Measurements from ENCODE around the gene IGDCC3. TPM values are rescaled to one million over a fixed set of nuclear protein-coding genes. Genes with fewer than 3 reads are reported as not detected.

Gene IGDCC3
- polyA plus RNA-seq, 2 of the 4 experiments (the other 2 are of a cell fraction), result 0.04 to 0.12 TPM

GRCh38 chr15:65366122-65366892 lies 11.5 kb downstream of the IGDCC3 start:
- CTCF ChIA-PET, result interaction anchor here (0.9 to 42.0 kb wide), 8 partner anchors 10 to 530 kb away, joined by 3 to 772 read pairs (median 3); partner anchors contain the start of genes IGDCC3 and RNU5B-1
- no peak for TF ChIP-seq FOSL2 (IDR thresholded peaks at IDR 0.05)
- no peak for TF ChIP-seq FOSL2 (CRISPR knock-in tag; IDR thresholded peaks at IDR 0.05)
- no peak for TF ChIP-seq KDM5A (IDR thresholded peaks at IDR 0.05)
- no peak for TF ChIP-seq ATOH8 (CRISPR knock-in tag; IDR thresholded peaks at IDR 0.05; ENCODE audit: low read depth)
- no peak for TF ChIP-seq GATA3 (IDR thresholded peaks at IDR 0.05; ENCODE audit: borderline replicate concordance)
- TF ChIP-seq EHF (CRISPR knock-in tag; IDR thresholded peaks at IDR 0.05), result no peak
- no peak for TF ChIP-seq RNF2 (IDR thresholded peaks at IDR 0.05; ENCODE audit: borderline replicate concordance, low read depth)
- no peak for TF ChIP-seq CBX8 (IDR thresholded peaks at IDR 0.05)
- no peak for TF ChIP-seq CEBPB (IDR thresholded peaks at IDR 0.05)
- TF ChIP-seq RARB (CRISPR knock-in tag; IDR thresholded peaks at IDR 0.05), result no peak
- no peak for TF ChIP-seq ZSCAN20 (CRISPR knock-in tag; IDR thresholded peaks at IDR 0.05)
- no peak for TF ChIP-seq MAZ (IDR thresholded peaks at IDR 0.05; ENCODE audit: borderline replicate concordance, low read depth, low read length)
- no peak for TF ChIP-seq MYC (IDR thresholded peaks at IDR 0.05; ENCODE audit: borderline replicate concordance, low read length)
- TF ChIP-seq MAX (IDR thresholded peaks at IDR 0.05), result no peak
- TF ChIP-seq SMC3 (IDR thresholded peaks at IDR 0.05), result no peak
- TF ChIP-seq HOXB13 (CRISPR knock-in tag; IDR thresholded peaks at IDR 0.05; ENCODE audit: low read depth), result no peak
- no peak for TF ChIP-seq POLR2AphosphoS2 (conservative IDR thresholded peaks at IDR 0.05; ENCODE audit: low read length)
- TF ChIP-seq ELK1 (IDR thresholded peaks at IDR 0.05; ENCODE audit: low read depth, low read length), result no peak
- Histone ChIP-seq H3K4me3 (no peak overlapping the region), H3K27ac (no peak overlapping the region), H3K4me1 (no peaks in the 10 kb centered on the region), H3K4me2 (no peak overlapping the region), H3K9me3 (no peaks in the 10 kb centered on the region)
- POLR2A ChIA-PET, result interaction anchor here (0.6 to 1.8 kb wide), 4 partner anchors 9 to 504 kb away, joined by 3 to 7 read pairs (median 5); partner anchors contain the start of genes CLPX and RNU5B-1
- WGBS (ENCODE audit: missing lambda C conversion rate), result 59% methylated on average over 7 of the region's 7 CpGs
- ATAC-seq, result no peak
- DNase-seq (ENCODE audit: low read depth in 1 of 2, low spot score in 1 of 2), result no peak
- FAIRE-seq, result no peak

- no peak for FAIRE-seq
- WGBS (ENCODE audit: missing lambda C conversion rate), result 63% methylated on average over 2 of the region's 2 CpGs
- H3K4me3 ChIP-seq, result no peak overlapping the region
- no peak overlapping the region for H3K27ac ChIP-seq
- CTCF ChIA-PET, result interaction anchor here (1.1 to 42.0 kb wide), 3 partner anchors 27 to 57 kb away, joined by 3 to 772 read pairs (median 9); partner anchors contain the start of gene IGDCC3
- ATAC-seq, result no peak
- H3K9me3 ChIP-seq, result no peaks in the 10 kb centered on the region
- no peak for DNase-seq (ENCODE audit: low read depth in 1 of 2, low spot score in 1 of 2)
- H3K4me2 ChIP-seq, result no peak overlapping the region
- TF ChIP-seq E2F6 (IDR thresholded peaks at IDR 0.05; ENCODE audit: borderline replicate concordance, low read depth), result no peak
- no peak for TF ChIP-seq RFX5 (IDR thresholded peaks at IDR 0.05)
- no peak for TF ChIP-seq CHD2 (IDR thresholded peaks at IDR 0.05; ENCODE audit: low read length, partially characterized antibody)
- no peaks in the 10 kb centered on the region for H3K4me1 ChIP-seq
- POLR2A ChIA-PET, result interaction anchor here (1.8 kb wide), 1 partner anchor 61 kb away, joined by 6 read pairs; the partner anchor contains the start of gene RNU5B-1
Measured at GRCh38 chr15:65365229-65365628, 12.6 kb downstream of the IGDCC3 start.

All from A549 (cell line).